Measurements from ENCODE around the gene MAP7D2.

The MAP7D2 gene

DNA sequence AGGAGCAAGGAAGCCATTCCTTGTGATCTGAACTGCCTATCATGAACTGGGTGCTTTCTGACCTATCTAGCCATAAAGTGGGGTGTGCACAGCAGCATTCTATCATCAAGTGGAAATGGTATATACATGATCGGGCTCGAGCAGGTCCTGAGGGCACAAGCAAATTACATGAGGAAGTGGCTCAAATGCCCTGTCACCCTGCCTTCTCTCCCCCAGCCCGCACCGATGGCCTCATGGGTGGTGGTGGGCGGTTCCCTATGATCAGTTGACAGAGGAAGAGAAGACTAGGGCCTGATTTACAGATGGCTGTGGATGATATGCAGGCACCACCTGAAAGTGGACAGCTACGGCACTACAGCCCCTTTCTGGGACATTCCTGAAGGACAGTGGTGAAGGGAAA, 79.5 kb downstream of the MAP7D2 start:
- no peak for DNase-seq

- no peak for DNase-seq
Measured at GRCh38 chrX:20032201-20032600, 84.5 kb downstream of the MAP7D2 start.

- DNase-seq, result no peak
Measured at GRCh38 chrX:20029728-20030127, 87.0 kb downstream of the MAP7D2 start.

- no peak for DNase-seq
Measured at GRCh38 chrX:20028588-20028987, 88.1 kb downstream of the MAP7D2 start.

DNA sequence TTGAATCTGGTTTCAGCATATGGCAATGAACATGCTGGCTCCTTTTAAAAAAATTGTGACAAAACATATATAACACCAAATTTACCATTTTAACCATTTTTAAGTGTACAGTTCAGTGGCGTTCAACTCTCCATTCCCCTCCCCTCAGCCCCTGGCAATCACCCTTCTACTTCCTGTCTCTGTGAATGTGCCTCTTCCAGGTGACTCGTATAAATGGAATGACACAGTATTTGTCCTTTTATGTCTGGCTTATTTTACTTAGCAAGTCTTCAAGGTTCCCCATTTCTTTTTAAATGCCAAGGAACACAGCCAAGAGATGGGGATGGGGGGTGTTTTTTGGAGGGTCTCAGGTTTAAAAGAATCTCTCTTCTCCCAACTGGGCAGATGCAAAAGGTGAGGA, 90.4 kb downstream of the MAP7D2 start:
- no peak for DNase-seq

- no peak for DNase-seq
Measured at GRCh38 chrX:20019672-20020365, 96.9 kb downstream of the MAP7D2 start.

GRCh38 chrX:20016616-20016945, 100.1 kb downstream of the MAP7D2 start:
- no peak for DNase-seq

- no peak for DNase-seq
Measured at GRCh38 chrX:20015945-20016615, 100.6 kb downstream of the MAP7D2 start.

- DNase-seq, result no peak
Measured at GRCh38 chrX:20015422-20015821, 101.3 kb downstream of the MAP7D2 start.

- DNase-seq, result no peak
Measured at GRCh38 chrX:20011608-20012007, 105.1 kb downstream of the MAP7D2 start.

GRCh38 chrX:20007962-20008622, 108.6 kb downstream of the MAP7D2 start:
- no peak for DNase-seq

DNA sequence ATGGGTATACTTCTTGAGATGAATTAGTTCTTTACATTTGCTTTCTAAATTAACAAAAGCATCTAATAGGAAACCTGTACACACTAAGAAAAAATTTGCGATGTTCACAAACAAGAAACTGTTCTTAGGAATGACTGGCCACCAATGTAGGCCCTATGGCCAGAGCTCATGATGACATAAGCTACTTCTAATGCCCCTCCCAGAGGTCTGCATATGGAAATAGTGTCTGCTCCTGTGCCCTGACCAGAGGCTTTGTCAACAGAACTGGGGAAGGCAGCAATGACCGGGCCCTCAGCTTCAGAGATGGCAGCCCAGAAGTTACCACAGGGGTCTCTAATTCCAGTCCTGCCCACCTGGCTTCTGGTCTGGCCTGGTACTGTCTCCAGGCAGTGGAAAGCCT, 110.8 kb downstream of the MAP7D2 start:
- no peak for DNase-seq

DNA sequence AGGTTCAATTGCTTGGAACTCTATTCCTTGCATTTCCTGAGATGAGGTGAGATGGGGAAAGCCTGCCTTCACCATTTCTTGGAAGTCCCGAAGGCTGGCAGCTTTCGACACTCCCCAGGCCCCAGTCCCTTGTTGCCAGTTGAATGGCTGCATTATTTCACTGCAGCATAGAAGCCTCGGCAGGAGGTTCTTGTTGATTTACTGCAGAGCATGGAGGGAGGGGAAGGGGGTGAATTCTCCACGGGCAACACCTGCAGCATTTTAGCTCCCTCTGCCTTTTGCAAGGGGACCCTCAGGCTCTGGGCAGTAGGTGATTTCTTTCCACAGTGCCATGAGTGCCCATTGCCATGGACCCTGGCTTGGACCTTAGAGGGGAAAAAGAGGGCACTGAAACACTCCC, 115.1 kb downstream of the MAP7D2 start:
- DNase-seq, result no peak

DNA sequence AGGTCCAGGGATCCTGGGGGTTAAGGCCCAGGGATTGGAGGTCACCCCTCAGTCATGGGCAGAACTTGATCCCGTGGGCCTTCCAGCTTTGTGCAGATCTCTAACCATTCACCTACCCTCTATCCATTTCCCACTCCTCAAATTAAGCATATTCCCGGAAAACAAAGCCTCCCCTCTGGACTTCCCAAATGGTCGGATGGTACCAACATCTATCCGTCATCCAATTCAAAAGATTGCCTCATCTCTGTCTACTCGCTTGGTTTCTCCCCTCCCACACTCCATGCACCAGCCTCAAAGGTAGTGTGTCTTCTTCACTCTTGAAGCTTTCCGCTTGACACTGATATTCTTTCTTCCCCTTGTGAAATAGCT, 125.4 kb downstream of the MAP7D2 start:
- no peak for DNase-seq

- peak; percentile 80 for DNase-seq
Measured at GRCh38 chrX:19990556-19991349, 126.0 kb downstream of the MAP7D2 start, which contains the start of gene BCLAF3. Gene BCLAF3, minus strand, starts transcription at chrX:19991061. Its CDS starts 20,797 bp downstream, at chrX:19970264.

- DNase-seq, result no peak
Measured at GRCh38 chrX:19990151-19990555, 126.6 kb downstream of the MAP7D2 start.

DNA sequence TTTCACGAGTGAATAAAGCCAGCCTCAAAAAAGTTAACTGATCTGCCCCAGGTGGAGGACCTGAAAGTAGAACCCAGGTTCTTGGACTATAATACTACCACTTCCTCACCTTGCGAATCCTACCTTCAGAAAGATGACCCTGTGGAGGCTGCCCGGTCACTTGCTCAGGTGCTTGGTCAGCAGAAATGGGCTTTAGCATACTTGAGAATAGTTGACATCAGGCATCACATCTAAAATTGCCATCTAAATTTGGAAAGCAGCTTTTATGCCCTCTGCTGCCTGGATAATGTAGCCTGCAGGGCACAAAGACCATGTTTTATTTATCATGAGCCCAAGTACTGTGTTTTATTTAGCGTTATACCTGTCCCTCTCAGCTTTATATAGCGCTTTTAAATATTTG, 128.9 kb downstream of the MAP7D2 start:
- no peak for DNase-seq

GRCh38 chrX:19986531-19986930, 130.2 kb downstream of the MAP7D2 start:
- no peak for DNase-seq

DNA sequence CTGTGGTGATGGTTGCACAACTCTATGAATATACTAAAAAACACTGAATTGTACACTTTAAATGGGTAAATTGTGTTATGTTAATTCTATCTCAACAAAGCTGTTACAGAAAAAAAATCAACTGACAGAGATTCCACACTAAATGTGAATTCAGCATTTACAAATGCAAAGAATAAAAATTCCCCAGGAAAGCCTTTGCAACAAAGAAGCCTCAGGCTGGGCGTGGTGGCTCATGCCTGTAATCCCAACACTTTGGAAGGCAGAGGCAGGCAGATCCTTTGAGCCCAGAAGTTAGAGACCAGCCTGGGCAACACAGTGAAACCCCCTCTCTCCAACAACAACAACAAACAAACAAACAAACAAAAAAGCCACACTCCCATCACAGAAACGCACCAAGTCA, 134.8 kb downstream of the MAP7D2 start:
- no peak for DNase-seq

GRCh38 chrX:19975845-19976244, 140.9 kb downstream of the MAP7D2 start:
- no peak for DNase-seq

DNA sequence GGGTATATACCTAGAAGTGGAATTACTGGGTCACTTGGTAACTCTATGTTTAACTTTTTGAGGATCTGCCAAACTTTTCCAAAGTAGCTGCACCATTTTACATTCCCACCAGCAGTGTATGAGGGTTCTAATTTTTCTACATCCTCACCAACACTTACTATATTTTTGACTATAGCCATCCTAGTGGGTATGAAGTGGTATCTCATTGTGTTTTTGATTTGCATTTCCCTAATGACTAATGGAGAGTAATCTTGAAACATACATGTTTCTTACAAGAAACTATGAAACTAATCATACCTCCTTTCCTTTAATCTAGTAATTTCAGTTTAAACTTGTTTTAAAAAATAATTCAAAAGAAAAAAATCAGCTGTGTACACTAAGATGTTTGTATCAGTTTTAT, 143.7 kb downstream of the MAP7D2 start:
- DNase-seq, result no peak

- no peak for DNase-seq
Measured at GRCh38 chrX:19968276-19968675, 148.4 kb downstream of the MAP7D2 start.

- no peak for DNase-seq
Measured at GRCh38 chrX:19966056-19966455, 150.7 kb downstream of the MAP7D2 start.
